T-helper 2 cell treated with Interferon-gamma antibody and Interleukin-4, amounts not matched to agents 100 ng/mL and 5 ng/mL, for 36 hours (primary cell): ENCODE data around the gene PRR27. TPM values are rescaled to one million over a fixed set of nuclear protein-coding genes. Genes with fewer than 3 reads are reported as not detected.

ENCODE experiments used
- intact Hi-C: fragments of 100-400 bp; cut with micrococcal nuclease; formaldehyde crosslinking; loops from one replicate; pipeline ENCODE4 v1.15.1; 2023
- total RNA-seq: library from RNA; stranded (reverse); gene quantifications from 2 replicates; pipeline ENCODE4 v1.2.3, GENCODE V29; 2022

The PRR27 gene
- total RNA-seq, result not detected in 2 replicates

GRCh38 chr4:70153937-70154336 lies at the start of gene PRR27:
Gene PRR27, plus strand, starts transcription at chr4:70154237. Its CDS starts 139 bp downstream, at chr4:70154376.
- intact Hi-C loops, result no loop called here

- intact Hi-C loops, result no loop called here
These were observed 43.1 kb upstream of the PRR27 start for GRCh38 chr4:70110917-70111316.

GRCh38 chr4:70113656-70114055 lies 40.4 kb upstream of the PRR27 start:
- intact Hi-C loops, result no loop called here

GRCh38 chr4:70114096-70114495 lies 39.9 kb upstream of the PRR27 start:
- intact Hi-C loops, result no loop called here

GRCh38 chr4:70120323-70120722 lies 33.7 kb upstream of the PRR27 start:
- intact Hi-C loops, result no loop called here

- intact Hi-C loops, result no loop called here
These were observed 20.6 kb upstream of the PRR27 start for GRCh38 chr4:70133473-70133872.

GRCh38 chr4:70138751-70139150 lies 15.3 kb upstream of the PRR27 start:
- intact Hi-C loops, result no loop called here

GRCh38 chr4:70151271-70151670 lies 2.8 kb upstream of the PRR27 start:
- intact Hi-C loops, result no loop called here

GRCh38 chr4:70152088-70152487 lies 1.9 kb upstream of the PRR27 start:
- intact Hi-C loops, result no loop called here

GRCh38 chr4:70158576-70158975 lies 4.5 kb downstream of the PRR27 start:
- intact Hi-C loops, result no loop called here

GRCh38 chr4:70177090-70177489 lies 23.1 kb downstream of the PRR27 start:
- intact Hi-C loops, result no loop called here

- intact Hi-C loops, result no loop called here
These were observed 24.1 kb downstream of the PRR27 start for GRCh38 chr4:70178075-70178660.

- intact Hi-C loops, result loop anchor here (5.0 to 10.0 kb wide), 3 partner anchors 283 to 863 kb away; no protein-coding TSS in a partner anchor
These were observed 25.8 kb downstream of the PRR27 start for GRCh38 chr4:70179811-70180210.

GRCh38 chr4:70181864-70182263 lies 27.8 kb downstream of the PRR27 start:
- intact Hi-C loops, result loop anchor here (5.0 to 10.0 kb wide), 3 partner anchors 285 to 865 kb away; no protein-coding TSS in a partner anchor

GRCh38 chr4:70182517-70183167 lies 28.6 kb downstream of the PRR27 start:
- intact Hi-C loops, result loop anchor here (1.0 to 10.0 kb wide), 4 partner anchors 285 to 865 kb away; no protein-coding TSS in a partner anchor

GRCh38 chr4:70183168-70183939 lies 29.3 kb downstream of the PRR27 start:
- intact Hi-C loops, result loop anchor here (1.0 to 10.0 kb wide), 4 partner anchors 286 to 866 kb away; no protein-coding TSS in a partner anchor

GRCh38 chr4:70183940-70184246 lies 29.9 kb downstream of the PRR27 start:
- intact Hi-C loops, result loop anchor here (1.0 to 10.0 kb wide), 4 partner anchors 287 to 867 kb away; no protein-coding TSS in a partner anchor

- intact Hi-C loops, result loop anchor here (10.0 kb wide), 1 partner anchor 362 kb away; no protein-coding TSS in a partner anchor
These were observed 33.2 kb downstream of the PRR27 start for GRCh38 chr4:70187216-70187615.

- intact Hi-C loops, result loop anchor here (1.0 kb wide), 1 partner anchor 19 kb away; no protein-coding TSS in a partner anchor
These were observed 36.5 kb downstream of the PRR27 start for GRCh38 chr4:70190579-70190978.

- intact Hi-C loops, result no loop called here
These were observed 37.6 kb downstream of the PRR27 start for GRCh38 chr4:70191647-70192046.

- intact Hi-C loops, result no loop called here
These were observed 38.9 kb downstream of the PRR27 start for GRCh38 chr4:70192895-70193294.

GRCh38 chr4:70195425-70195824 lies 41.4 kb downstream of the PRR27 start, which contains the start of gene ODAM:
Gene ODAM, plus strand, starts transcription at chr4:70195725. Its CDS starts 819 bp downstream, at chr4:70196544.
- intact Hi-C loops, result no loop called here
